BLaER1 treated with 17β-estradiol and CSF1 and Interleukin-3, amounts not matched to agents 10 nM and 100 nM (cell line): ENCODE data around the gene MSI2.
A peak's percentile ranks its signal among the peaks of the same experiment; 100 is the strongest.

Experiments used
- H3K27ac ChIP-seq, 11 experiments: shearing (Covaris generic); formaldehyde crosslinking; 2 replicates each; pipeline ENCODE4 v1.8.1; 2022
- H3K27me3 ChIP-seq, 11 experiments: shearing (Covaris generic); formaldehyde crosslinking; 2 replicates each; pipeline ENCODE4 v1.8.1; 2022
- H3K36me3 ChIP-seq, 11 experiments: shearing (Covaris generic); formaldehyde crosslinking; 2 replicates each; pipeline ENCODE4 v1.8.1; 2022
- H3K4me1 ChIP-seq, 10 experiments: shearing (Covaris generic); formaldehyde crosslinking; 2 replicates each; pipeline ENCODE4 v1.8.1; 2022
- H3K4me2 ChIP-seq, 11 experiments: shearing (Covaris generic); formaldehyde crosslinking; 2 replicates each; pipeline ENCODE4 v1.8.1; 2022
- H3K4me3 ChIP-seq, 10 experiments: shearing (Covaris generic); formaldehyde crosslinking; 2 replicates each; pipeline ENCODE4 v1.8.1; 2022
- H3K9ac ChIP-seq, 11 experiments: shearing (Covaris generic); formaldehyde crosslinking; 2 replicates each; pipeline ENCODE4 v1.8.1; 2022
- H3K9me3 ChIP-seq, 11 experiments: shearing (Covaris generic); formaldehyde crosslinking; replicated peaks in 1 of 11; 2 replicates each; pipeline ENCODE4 v1.8.1; 2022
- H4K20me1 ChIP-seq, 11 experiments: shearing (Covaris generic); formaldehyde crosslinking; 2 replicates each; pipeline ENCODE4 v1.8.1; 2022
- Cebpa-rat ChIP-seq, 11 experiments: shearing (Covaris generic); IDR thresholded peaks; 2 replicates each; pipeline ENCODE4 v1.8.1; 2022

MSI2 gene

DNA sequence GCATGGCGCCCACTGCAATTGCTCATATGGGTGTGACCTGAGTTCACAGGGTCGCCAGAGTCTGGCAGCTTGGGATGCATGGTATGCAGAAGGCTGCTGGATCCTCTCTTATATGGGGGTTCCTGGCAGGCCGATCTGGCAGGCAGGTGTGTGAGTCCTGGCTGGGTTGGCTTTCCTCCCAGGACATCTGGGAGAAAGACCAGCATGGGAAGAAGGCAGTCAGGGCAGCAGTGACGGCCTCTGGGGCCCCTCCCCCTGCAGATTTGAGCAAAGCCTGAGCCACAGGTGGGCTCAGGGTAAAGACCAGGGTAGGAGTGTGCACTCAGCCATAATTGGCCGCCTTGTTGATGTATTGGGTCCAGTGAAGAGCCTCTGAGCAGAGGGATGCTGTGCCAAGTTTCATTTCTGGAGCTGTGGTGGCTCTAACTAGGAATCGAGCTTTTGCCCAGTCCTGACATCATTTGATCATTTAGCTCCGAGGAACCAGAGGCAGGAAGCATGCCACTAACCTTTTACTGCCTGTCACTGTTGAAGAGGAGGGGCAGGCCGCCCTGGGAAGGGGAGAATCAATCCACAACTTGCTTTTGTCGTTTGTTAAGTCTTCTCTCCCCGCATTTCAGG, 314.5 kb downstream of the MSI2 start:
- Histone ChIP-seq H3K27ac (0 out of 22 replicates have a peak overlapping the region, but pooled peaks of 1 of the 11 experiments have one; percentile 13), H4K20me1 (peaks cover 0 to 19% (median 0%) of the 10 kb centered on the region in 11 experiments; a peak in 1 of 22 replicates), H3K4me2 (no peak overlapping the region), H3K9ac (no peak overlapping the region), H3K9me3 (peaks cover 0 to 23% (median 0%) of the 10 kb centered on the region in 11 experiments; a peak in 6 of 22 replicates), H3K4me1 (peaks cover 0 to 37% (median 8%) of the 10 kb centered on the region in 10 experiments; a peak in 9 of 20 replicates), H3K4me3 (no peak overlapping the region), H3K27me3 (no peaks in the 10 kb centered on the region), H3K36me3 (peaks cover 0 to 96% (median 73%) of the 10 kb centered on the region in 11 experiments; a peak in 15 of 22 replicates)
- TF ChIP-seq Cebpa-rat (IDR thresholded peaks at IDR 0.05) = no peak

DNA sequence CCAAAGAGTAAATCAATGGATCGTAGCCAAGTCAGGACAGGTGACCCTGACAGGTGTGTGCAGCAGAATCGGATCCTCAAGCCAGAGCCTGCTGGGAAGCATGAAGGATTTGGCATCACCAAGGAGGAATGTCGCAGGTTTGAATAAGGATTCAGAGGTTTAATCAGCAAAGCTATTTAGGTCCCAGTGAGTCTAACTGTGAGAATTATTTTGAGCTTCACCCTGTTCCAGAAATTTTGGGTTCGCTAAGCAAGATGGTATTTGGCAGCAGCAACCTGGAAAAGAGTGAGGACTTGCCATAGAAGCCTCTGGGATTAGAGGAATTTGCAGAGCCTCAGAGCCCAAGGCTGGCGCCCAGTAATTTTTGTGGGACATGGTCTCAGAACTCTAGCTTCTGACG, 315.7 kb downstream of the MSI2 start:
- H3K4me1 ChIP-seq = peaks cover 0 to 50% (median 11%) of the 10 kb centered on the region in 10 experiments; a peak in 15 of 20 replicates
- H4K20me1 ChIP-seq = peaks cover 0 to 29% (median 0%) of the 10 kb centered on the region in 11 experiments; a peak in 2 of 22 replicates
- no peak overlapping the region for H3K4me3 ChIP-seq
- no peaks in the 10 kb centered on the region for H3K27me3 ChIP-seq
- H3K4me2 ChIP-seq = no peak overlapping the region
- no peak for TF ChIP-seq Cebpa-rat (IDR thresholded peaks at IDR 0.05)
- H3K36me3 ChIP-seq = peaks cover 0 to 96% (median 60%) of the 10 kb centered on the region in 11 experiments; a peak in 15 of 22 replicates
- H3K9ac ChIP-seq = no peak overlapping the region
- H3K9me3 ChIP-seq = peaks cover 0 to 23% (median 0%) of the 10 kb centered on the region in 11 experiments; a peak in 6 of 22 replicates
- H3K27ac ChIP-seq = no peak overlapping the region

DNA sequence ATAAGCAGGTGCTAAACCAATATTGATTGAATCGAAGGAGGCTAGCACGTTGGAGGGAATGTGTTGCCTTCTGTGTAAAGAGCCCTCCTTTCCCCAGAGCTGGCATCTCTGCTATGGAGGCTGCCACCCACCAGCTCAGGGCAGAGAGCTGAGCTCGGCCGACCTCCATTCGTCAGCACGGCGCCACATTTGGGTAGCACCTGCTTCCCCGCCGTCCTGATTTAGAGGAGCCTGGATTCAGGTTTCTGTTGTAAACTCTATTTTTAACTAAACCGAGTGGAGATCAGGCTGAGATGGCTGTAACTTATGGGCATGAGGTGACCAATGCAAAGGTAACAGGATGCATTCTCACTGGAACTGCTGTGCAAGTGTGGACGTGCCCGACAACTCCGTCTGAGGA, 316.3 kb downstream of the MSI2 start:
- H3K4me2 ChIP-seq = no peak overlapping the region
- H3K27ac ChIP-seq = no peak overlapping the region
- no peak overlapping the region for H3K4me3 ChIP-seq
- H3K4me1 ChIP-seq = peaks cover under 1 to 50% (median 16%) of the 10 kb centered on the region in 10 experiments; a peak in 16 of 20 replicates
- TF ChIP-seq Cebpa-rat (IDR thresholded peaks at IDR 0.05) = no peak
- no peak overlapping the region for H3K9ac ChIP-seq
- H3K36me3 ChIP-seq = peaks cover 0 to 93% (median 55%) of the 10 kb centered on the region in 11 experiments; a peak in 15 of 22 replicates
- H3K27me3 ChIP-seq = no peaks in the 10 kb centered on the region
- H4K20me1 ChIP-seq = peaks cover 0 to 31% (median 0%) of the 10 kb centered on the region in 11 experiments; a peak in 2 of 22 replicates
- peaks cover 0 to 23% (median 0%) of the 10 kb centered on the region in 11 experiments; a peak in 6 of 22 replicates for H3K9me3 ChIP-seq

DNA sequence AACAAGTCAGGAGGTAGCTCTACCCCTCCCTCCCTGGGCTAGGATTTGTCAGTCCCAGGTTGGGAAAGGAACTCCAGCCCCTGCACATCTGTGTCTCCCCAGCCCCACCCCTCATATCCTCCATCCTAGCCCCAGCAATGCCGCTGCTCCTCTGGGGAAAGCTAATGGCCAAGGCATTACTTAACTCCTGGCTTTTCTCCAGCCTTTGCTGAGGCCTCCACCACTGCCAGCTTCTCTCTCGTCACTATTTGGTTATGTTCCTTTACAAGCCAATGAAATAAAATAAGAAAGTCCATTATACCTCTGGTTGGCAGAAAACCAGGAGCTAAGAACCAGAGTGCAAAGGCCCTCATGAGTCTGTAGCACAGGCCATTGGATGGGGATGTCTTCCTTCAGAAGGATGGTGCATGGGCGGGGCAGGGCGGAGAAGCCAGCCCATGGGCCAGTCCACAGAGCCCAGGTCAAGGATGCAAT, 317.8 kb downstream of the MSI2 start:
- H3K36me3 ChIP-seq = peaks cover 0 to 88% (median 45%) of the 10 kb centered on the region in 11 experiments; a peak in 15 of 22 replicates

DNA sequence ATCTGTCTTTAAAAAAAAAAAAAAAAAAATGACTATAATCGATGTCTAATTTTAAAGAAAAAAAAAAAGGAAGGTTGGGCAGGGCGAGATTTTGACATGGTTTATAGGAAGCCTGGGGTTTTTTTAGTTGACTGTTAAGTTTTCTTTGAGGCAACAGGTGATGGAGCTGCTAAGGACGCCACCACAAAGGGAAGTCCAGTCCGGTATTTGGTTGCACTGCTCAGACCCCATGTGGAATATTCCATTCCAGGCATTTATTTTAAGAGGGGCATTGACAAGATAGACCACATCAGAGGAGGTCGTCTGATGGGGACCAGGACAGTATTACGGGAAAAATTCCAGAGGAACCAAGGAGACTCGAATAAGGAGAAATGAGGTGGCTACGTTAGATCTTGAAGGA, 320.4 kb downstream of the MSI2 start:
- Histone ChIP-seq H4K20me1 (peaks cover 0 to 50% (median 0%) of the 10 kb centered on the region in 11 experiments; a peak in 4 of 22 replicates), H3K9ac (no peak overlapping the region), H3K4me2 (peak overlapping the region in 6 of 11 experiments; percentile 12 to 48 (median 37); a peak in 8 of 22 replicates), H3K27ac (peak overlapping the region in 1 of 11 experiments; percentile 51; a peak in 1 of 22 replicates), H3K4me3 (no peak overlapping the region), H3K27me3 (no peaks in the 10 kb centered on the region), H3K9me3 (peaks cover 0 to 17% (median 0%) of the 10 kb centered on the region in 11 experiments; a peak in 6 of 22 replicates), H3K4me1 (peaks cover 9 to 70% (median 34%) of the 10 kb centered on the region in 10 experiments), H3K36me3 (peaks cover 0 to 87% (median 25%) of the 10 kb centered on the region in 11 experiments; a peak in 14 of 22 replicates)
- no peak for TF ChIP-seq Cebpa-rat (IDR thresholded peaks at IDR 0.05)

More for the DNA sequence above, 317.8 kb downstream of the MSI2 start:
- TF ChIP-seq Cebpa-rat (IDR thresholded peaks at IDR 0.05) = no peak
- Histone ChIP-seq H3K9ac (no peak overlapping the region), H3K9me3 (peaks cover 0 to 23% (median 0%) of the 10 kb centered on the region in 11 experiments; a peak in 6 of 22 replicates), H3K4me1 (peaks cover 9 to 58% (median 30%) of the 10 kb centered on the region in 10 experiments), H3K27me3 (no peaks in the 10 kb centered on the region), H3K4me2 (peak overlapping the region in 4 of 11 experiments; percentile 4 to 20 (median 18); a peak in 3 of 22 replicates), H4K20me1 (peaks cover 0 to 41% (median 0%) of the 10 kb centered on the region in 11 experiments; a peak in 3 of 22 replicates), H3K27ac (peak overlapping the region in 1 of 11 experiments; percentile 2; a peak in 1 of 22 replicates), H3K4me3 (no peak overlapping the region)

GRCh38 chr17:57577751-57578607, 321.7 kb downstream of the MSI2 start:
- Histone ChIP-seq H3K9me3 (peaks cover 0 to 12% (median 0%) of the 10 kb centered on the region in 11 experiments; a peak in 4 of 22 replicates), H3K36me3 (peaks cover 0 to 85% (median 12%) of the 10 kb centered on the region in 11 experiments; a peak in 13 of 22 replicates), H3K4me3 (no peak overlapping the region), H3K27me3 (no peaks in the 10 kb centered on the region), H3K4me1 (peaks cover 9 to 75% (median 36%) of the 10 kb centered on the region in 10 experiments), H4K20me1 (peaks cover 0 to 54% (median 0%) of the 10 kb centered on the region in 11 experiments; a peak in 4 of 22 replicates), H3K27ac (peak overlapping the region in 7 of 11 experiments; percentile 3 to 51 (median 29); a peak in 8 of 22 replicates), H3K9ac (no peak overlapping the region), H3K4me2 (peak overlapping the region; percentile 35 to 64 (median 48); a peak in 21 of 22 replicates)
- TF ChIP-seq Cebpa-rat (IDR thresholded peaks at IDR 0.05) = no peak

DNA sequence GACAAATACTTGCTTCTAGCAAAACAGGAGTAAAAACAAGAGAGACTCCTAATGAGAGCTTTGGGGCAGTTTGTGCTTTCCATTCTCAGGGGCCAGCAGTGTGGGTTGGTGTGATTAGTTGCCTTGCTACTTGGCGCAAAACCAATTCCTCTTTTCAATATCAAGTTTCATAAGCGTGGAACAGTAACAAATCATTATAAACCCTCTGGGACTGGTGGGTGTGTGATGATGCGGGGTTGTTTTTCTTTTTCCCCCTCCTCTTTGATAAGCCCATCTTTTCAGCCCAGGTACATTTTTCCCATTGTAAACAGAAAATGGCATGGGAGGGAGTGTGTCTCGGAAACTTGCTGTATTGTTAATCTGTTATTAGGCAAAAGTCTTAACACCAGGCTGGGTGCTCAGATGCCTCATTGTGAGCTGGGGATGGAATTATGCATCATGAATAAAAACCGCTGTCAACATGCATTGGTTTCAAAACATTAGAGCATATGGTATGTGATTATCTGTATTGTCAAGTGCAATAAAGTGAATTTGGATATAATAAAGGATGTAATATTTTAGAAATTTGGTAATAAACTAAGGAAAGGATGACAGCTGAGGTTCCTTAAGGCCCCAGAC, 322.4 kb downstream of the MSI2 start:
- H3K27ac ChIP-seq = peak overlapping the region in 6 of 11 experiments; percentile 3 to 51 (median 30); a peak in 8 of 22 replicates
- TF ChIP-seq Cebpa-rat (IDR thresholded peaks at IDR 0.05) = no peak
- peaks cover 0 to 85% (median 9%) of the 10 kb centered on the region in 11 experiments; a peak in 12 of 22 replicates for H3K36me3 ChIP-seq
- peaks cover 0 to 56% (median 0%) of the 10 kb centered on the region in 11 experiments; a peak in 4 of 22 replicates for H4K20me1 ChIP-seq
- no peaks in the 10 kb centered on the region for H3K27me3 ChIP-seq
- no peak overlapping the region for H3K9ac ChIP-seq
- H3K4me3 ChIP-seq = no peak overlapping the region
- H3K4me1 ChIP-seq = peaks cover 9 to 70% (median 32%) of the 10 kb centered on the region in 10 experiments
- peaks cover 0 to 11% (median 0%) of the 10 kb centered on the region in 11 experiments; a peak in 3 of 22 replicates for H3K9me3 ChIP-seq
- H3K4me2 ChIP-seq = peak overlapping the region; percentile 35 to 64 (median 48); a peak in 21 of 22 replicates
